ENCODE measurements around the gene COL13A1. TPM values are rescaled to one million over a fixed set of nuclear protein-coding genes. Genes with fewer than 3 reads are reported as not detected.

COL13A1 gene
- total and polyA plus RNA-seq, 2 of the 8 experiments (the other 6 are each of a cell fraction or from before 2014, with no cell fraction given), result 2.6 to 5.2 TPM

DNA sequence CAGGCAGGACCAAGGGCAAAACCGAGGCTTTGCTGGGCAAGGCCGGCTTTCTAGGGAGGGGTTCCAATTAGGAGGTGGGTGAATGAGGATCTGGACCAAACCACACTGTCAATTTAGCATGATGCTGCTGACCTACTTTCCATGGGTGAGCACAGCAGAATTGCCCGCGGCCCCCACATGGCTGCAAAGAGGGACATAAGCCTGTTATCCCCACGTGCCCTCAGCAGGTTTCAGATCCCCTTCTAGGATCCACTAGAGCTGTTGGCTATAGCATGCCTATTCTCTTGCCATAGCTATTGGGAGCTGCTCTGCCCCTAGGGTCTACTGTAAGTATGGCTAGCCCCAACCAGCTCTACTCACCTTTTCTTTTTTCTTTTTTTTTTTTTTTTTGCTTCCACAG, 102.8 kb downstream of the COL13A1 start:
- H3K4me1 ChIP-seq (replicated peaks in 1 of 4; ENCODE audit: control insufficient read depth in 3 of 4, insufficient read depth in 4 of 4, low read length in 3 of 4), result peaks cover 0 to 10% (median 2%) of the 10 kb centered on the region in 4 experiments; a peak in 3 of 7 replicates
- H2BK15ac ChIP-seq (ENCODE audit: low read length), result no peak overlapping the region
- H4K20me1 ChIP-seq (replicated peaks in 1 of 2; ENCODE audit: control insufficient read depth in 1 of 2, insufficient read depth in 2 of 2, low read length in 2 of 2), result no peaks in the 10 kb centered on the region
- TF ChIP-seq CTCF (IDR thresholded peaks at IDR 0.05; ENCODE audit: control extremely low read depth in 1 of 3, insufficient read depth in 1 of 3, low read depth in 1 of 3, low read length in 3 of 3) (peak in 1 of 3 experiments; percentile 22; a peak in 2 of 4 replicates), HDAC6 (IDR thresholded peaks at IDR 0.05; ENCODE audit: low read depth, low read length) (no peak), BCL11A (IDR thresholded peaks at IDR 0.05; ENCODE audit: low read depth in 2 of 2, low read length in 2 of 2) (no peak), POLR2AphosphoS5 (IDR thresholded peaks at IDR 0.05; ENCODE audit: low read depth, low read length) (no peak), KDM5A (IDR thresholded peaks at IDR 0.05; ENCODE audit: low read length) (no peak), RAD21 (IDR thresholded peaks at IDR 0.05 in 1 of 2, conservative IDR thresholded peaks at IDR 0.05 in 1 of 2; ENCODE audit: low read depth in 2 of 2, low read length in 2 of 2) (peak; percentile 10 to 19; a peak in 1 of 4 replicates), SIX5 (IDR thresholded peaks at IDR 0.05; ENCODE audit: low read depth, low read length) (no peak), RNF2 (IDR thresholded peaks at IDR 0.05; ENCODE audit: borderline replicate concordance, low read depth, low read length, missing control alignments, poor library complexity, severe bottlenecking) (no peak), EGR1 (IDR thresholded peaks at IDR 0.05; ENCODE audit: borderline replicate concordance, low read depth, low read length) (no peak)
- 86% methylated on average over 5 of the region's 5 CpGs; no CpG with 5 or more reads in 1 of the 2 experiments for whole genome bisulfite sequencing, 2 experiments (ENCODE audit: extremely low coverage in 1 of 2, insufficient coverage in 1 of 2, insufficient read length in 1 of 2, insufficient replicate concordance in 2 of 2, low coverage in 1 of 2, low lambda C conversion rate in 2 of 2, missing lambda C conversion rate in 1 of 2)
- H3K9me3 ChIP-seq (ENCODE audit: insufficient read depth in 2 of 2, low read depth in 1 of 2, low read length in 1 of 2), result no peaks in the 10 kb centered on the region
- H3K4me3 ChIP-seq (ENCODE audit: extremely low read depth in 1 of 4, insufficient read depth in 2 of 4, low read depth in 3 of 4, low read length in 4 of 4), result no peak overlapping the region
- H3K14ac ChIP-seq (ENCODE audit: insufficient read length), result no peak overlapping the region
- no peaks in the 10 kb centered on the region for H3K27me3 ChIP-seq (replicated peaks in 1 of 4; ENCODE audit: control insufficient read depth in 3 of 4, extremely low read depth in 1 of 4, insufficient read depth in 3 of 4, low read length in 3 of 4)
- H2AFZ ChIP-seq (ENCODE audit: low read length), result no peak overlapping the region
- no peak overlapping the region for H4K8ac ChIP-seq (ENCODE audit: extremely low read depth, insufficient read depth, low read length)
- ChIA-PET CTCF (ENCODE audit: partially characterized antibody) (interaction anchor here (0.6 to 8.3 kb wide), 14 partner anchors 8 to 137 kb away, joined by 3 to 71 read pairs (median 4); no protein-coding TSS in a partner anchor), POLR2A (ENCODE audit: partially characterized antibody) (interaction anchor here (1.2 kb wide), 1 partner anchor 9 kb away, joined by 4 read pairs; no protein-coding TSS in a partner anchor)
- H3K56ac ChIP-seq (replicated peaks; ENCODE audit: insufficient read length, low read depth, low read length), result no peak overlapping the region
- no peak overlapping the region for H4K91ac ChIP-seq (replicated peaks; ENCODE audit: insufficient read length, low read length)
- H3K4ac ChIP-seq (replicated peaks; ENCODE audit: insufficient read length, low read depth, low read length), result no peak overlapping the region
- H4K5ac ChIP-seq (ENCODE audit: insufficient read length, low read depth, low read length), result no peak overlapping the region
- DNase-seq (ENCODE audit: low read depth in 1 of 2, low spot score in 2 of 2), result no peak
- H3K79me2 ChIP-seq (ENCODE audit: control insufficient read depth in 1 of 2, insufficient read depth in 2 of 2, low read length in 2 of 2), result no peaks in the 10 kb centered on the region
- peaks cover 2% of the 10 kb centered on the region; the same call in 1 of the 2 replicates for H3K23me2 ChIP-seq (ENCODE audit: low read depth, low read length)
- no peak for FAIRE-seq
- H3K27ac ChIP-seq (ENCODE audit: low read depth, low read length), result no peak overlapping the region
- H2BK12ac ChIP-seq (ENCODE audit: low read depth, low read length), result no peak overlapping the region
- H3K18ac ChIP-seq (ENCODE audit: extremely low read depth, low read length), result no peak overlapping the region
- no peak overlapping the region for H3K23ac ChIP-seq (ENCODE audit: insufficient read length)
- no peak overlapping the region for H3K4me2 ChIP-seq (ENCODE audit: insufficient read depth in 1 of 2, low read depth in 2 of 2, low read length in 2 of 2)
- H3K36me3 ChIP-seq (ENCODE audit: control insufficient read depth in 2 of 4, insufficient read depth in 4 of 4, low read length in 3 of 4), result no peaks in the 10 kb centered on the region
- H2BK120ac ChIP-seq (replicated peaks; ENCODE audit: low read depth, low read length), result no peak overlapping the region
- H2AK5ac ChIP-seq (ENCODE audit: low read depth, low read length), result no peak overlapping the region
- H3K9ac ChIP-seq (replicated peaks in 1 of 4; ENCODE audit: extremely low read depth in 1 of 4, low read depth in 3 of 4, low read length in 3 of 4), result no peak overlapping the region
- no peaks in the 10 kb centered on the region for H3K79me1 ChIP-seq (ENCODE audit: low read depth, low read length)
- H2BK20ac ChIP-seq (ENCODE audit: low read length), result no peak overlapping the region
- H2BK5ac ChIP-seq (ENCODE audit: low read depth, low read length), result no peak overlapping the region

All from H1 (cell line).